ENCODE results near the gene WDR88.

WDR88 gene

DNA sequence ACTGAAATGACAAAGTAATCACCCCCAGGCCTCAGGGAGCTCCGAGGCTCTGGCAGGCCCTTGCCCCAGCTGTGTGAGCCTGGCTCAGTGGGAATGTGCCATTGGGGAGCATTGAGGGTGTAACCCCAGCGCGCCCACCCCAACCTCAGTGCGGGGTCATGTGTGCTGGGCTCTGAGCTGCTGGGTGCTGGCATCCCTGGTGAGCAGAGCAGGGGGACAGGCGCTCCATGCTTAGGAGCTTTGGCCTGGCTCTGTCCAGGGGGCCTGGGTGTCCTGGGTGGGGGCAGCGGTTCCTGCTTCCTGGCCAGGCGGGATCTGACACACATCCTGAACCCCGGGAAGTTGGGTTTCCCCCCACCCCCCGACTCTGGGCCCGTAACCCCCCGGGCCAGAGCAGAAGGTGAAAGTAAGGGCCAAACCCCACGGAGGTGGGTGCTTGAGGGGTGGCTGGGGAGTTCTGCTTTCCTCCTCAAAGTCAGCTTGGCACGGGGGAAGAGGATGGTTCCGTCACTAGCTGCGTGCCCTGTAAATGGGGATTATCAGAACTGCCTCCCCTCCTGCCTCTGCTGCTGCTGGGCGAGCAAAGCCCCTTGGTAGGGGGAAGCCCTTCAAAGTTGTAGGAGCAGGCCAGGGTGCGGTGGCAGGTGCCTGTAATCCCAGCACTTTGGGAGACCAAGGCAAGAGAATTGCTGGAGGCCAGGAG lies 63.9 kb downstream of the WDR88 start:
- no peak for DNase-seq (ENCODE audit: low read depth, low spot score)
- H3K4me3 ChIP-seq (ENCODE audit: low read depth, low read length): peak overlapping the region; percentile 49
- in situ Hi-C loops (cut with HindIII; ENCODE audit: low sequenced_read_pairs): no loop called here
- TF ChIP-seq, protein P1, sequence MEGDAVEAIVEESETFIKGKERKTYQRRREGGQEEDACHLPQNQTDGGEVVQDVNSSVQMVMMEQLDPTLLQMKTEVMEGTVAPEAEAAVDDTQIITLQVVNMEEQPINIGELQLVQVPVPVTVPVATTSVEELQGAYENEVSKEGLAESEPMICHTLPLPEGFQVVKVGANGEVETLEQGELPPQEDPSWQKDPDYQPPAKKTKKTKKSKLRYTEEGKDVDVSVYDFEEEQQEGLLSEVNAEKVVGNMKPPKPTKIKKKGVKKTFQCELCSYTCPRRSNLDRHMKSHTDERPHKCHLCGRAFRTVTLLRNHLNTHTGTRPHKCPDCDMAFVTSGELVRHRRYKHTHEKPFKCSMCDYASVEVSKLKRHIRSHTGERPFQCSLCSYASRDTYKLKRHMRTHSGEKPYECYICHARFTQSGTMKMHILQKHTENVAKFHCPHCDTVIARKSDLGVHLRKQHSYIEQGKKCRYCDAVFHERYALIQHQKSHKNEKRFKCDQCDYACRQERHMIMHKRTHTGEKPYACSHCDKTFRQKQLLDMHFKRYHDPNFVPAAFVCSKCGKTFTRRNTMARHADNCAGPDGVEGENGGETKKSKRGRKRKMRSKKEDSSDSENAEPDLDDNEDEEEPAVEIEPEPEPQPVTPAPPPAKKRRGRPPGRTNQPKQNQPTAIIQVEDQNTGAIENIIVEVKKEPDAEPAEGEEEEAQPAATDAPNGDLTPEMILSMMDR (IDR thresholded peaks at IDR 0.05; ENCODE audit: low read depth, low read length): no peak

DNA sequence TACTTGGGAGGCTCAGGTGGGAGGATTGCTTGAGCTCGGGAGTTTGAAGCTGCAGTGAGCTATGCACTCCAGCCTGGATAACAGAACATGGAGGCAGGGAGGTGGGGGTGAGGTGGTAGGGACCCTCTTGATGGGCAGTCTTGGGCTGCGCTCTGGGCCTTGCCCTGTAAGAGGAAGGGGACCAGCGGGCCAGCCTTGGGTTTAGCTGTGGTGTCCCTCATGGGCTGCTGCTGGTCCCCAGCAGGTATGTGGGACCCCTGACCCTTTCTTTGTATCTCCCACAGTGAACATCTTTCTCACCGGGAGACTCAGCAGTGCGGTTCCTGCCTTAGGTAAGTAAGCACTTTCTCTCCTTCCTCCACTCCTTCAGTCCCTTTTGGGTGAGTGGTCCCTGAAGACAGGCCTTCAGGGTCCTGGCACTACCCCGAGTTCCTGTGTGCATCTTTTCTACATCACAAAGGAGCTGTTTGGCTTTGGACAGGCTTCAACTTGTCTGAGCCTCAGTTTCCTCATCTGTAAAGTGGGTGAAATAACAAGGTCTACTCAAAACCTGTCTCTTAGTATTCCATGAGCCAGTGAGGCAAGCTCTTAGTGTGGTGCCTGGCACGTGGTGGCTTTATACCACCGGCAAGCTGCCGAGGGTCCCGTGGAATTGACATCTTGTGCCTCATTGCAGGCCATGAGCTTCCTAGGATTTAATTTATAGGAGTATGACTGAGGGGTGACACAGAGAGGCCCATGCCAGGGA lies 64.7 kb downstream of the WDR88 start:
- TF ChIP-seq, protein P1 (IDR thresholded peaks at IDR 0.05; ENCODE audit: low read depth, low read length): no peak
- H3K4me3 ChIP-seq (ENCODE audit: low read depth, low read length): no peak overlapping the region
- DNase-seq (ENCODE audit: low read depth, low spot score): no peak
- in situ Hi-C loops (cut with HindIII; ENCODE audit: low sequenced_read_pairs): no loop called here

DNA sequence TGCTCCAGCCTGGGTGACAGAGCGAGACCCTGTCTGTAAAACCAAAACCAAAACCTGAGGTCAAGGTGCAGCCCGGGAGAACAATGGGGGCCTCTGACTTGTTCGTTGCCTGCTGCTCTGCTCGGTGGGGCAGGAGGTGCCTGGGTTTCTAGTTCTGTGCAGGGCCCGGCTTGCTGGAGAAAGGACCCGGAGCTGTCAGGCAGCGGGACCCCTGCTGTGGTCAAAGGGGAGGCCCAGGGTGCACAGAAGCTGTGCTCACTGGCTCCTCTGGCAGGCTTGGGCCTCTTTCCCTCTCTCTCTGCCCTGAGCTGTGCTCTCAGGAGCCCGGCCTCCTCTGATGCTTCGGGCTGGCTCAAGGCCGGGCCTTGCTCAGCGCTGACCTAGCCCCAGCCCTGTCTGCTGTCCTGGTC lies 65.7 kb downstream of the WDR88 start:
- no peak for DNase-seq (ENCODE audit: low read depth, low spot score)
- H3K4me3 ChIP-seq (ENCODE audit: low read depth, low read length): no peak overlapping the region
- TF ChIP-seq, protein P1 (IDR thresholded peaks at IDR 0.05; ENCODE audit: low read depth, low read length): no peak
- in situ Hi-C loops (cut with HindIII; ENCODE audit: low sequenced_read_pairs): no loop called here

DNA sequence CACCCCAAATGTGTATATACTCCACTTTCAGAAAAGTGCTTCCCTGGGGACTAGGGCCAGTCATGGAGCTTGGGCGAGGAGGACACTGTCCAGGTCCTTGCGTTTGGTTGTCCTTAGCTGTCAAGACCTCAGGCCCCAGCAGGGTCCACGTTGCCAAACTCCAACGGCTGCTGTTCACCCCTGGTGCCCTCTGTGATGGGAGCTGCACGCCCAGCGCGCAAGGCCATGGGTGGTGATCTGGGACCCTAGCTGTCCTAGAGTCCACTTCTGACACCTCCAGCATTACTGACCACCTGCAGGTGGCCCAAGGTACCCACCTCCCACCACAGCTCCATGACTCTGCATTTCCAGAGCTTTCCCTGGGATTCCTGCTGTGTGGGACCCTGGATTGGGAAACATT lies 66.3 kb downstream of the WDR88 start:
- H3K4me3 ChIP-seq (ENCODE audit: low read depth, low read length): no peak overlapping the region
- in situ Hi-C loops (cut with HindIII; ENCODE audit: low sequenced_read_pairs): no loop called here
- DNase-seq (ENCODE audit: low read depth, low spot score): no peak
- TF ChIP-seq, protein P1 (IDR thresholded peaks at IDR 0.05; ENCODE audit: low read depth, low read length): no peak

DNA sequence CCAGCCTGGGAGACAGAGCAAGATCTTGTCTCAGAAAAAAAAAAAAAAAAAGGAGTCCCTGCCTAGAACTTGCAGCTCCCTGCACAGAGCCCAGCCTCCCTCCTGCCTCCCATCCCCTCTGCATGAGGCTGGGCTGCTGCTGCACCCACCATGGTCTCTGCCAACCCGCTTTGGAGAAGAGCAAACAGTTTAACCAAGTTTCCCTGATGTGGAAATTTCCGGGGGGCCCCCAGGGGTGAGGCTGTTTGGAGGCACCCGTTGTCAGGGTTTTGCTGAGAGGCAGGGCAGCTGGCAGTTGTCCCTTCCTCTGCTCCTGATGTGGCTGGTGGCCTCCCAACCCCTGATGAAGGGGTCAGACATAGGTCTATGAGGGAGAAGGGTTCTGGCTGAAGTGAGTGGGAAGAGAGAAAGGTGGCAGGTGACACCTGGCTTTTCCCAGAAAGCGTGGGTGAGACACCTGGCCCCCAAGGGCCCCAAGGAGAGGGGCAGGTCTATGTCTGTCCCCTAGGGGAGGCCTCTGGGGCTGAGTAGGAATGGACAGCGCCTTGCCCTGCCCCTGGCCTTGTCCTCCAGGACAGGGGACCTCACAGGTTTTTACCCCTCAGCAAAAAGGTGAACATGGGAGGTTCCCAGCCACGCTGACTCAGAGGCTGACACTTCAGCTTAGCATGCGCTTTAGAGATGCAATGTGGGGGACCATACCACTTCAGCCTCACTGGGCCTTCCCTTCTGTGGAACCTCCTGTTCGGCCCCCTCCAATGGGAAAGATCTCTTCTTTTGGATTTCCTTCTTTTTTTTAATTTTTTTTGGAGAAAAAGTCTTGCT lies 67.7 kb downstream of the WDR88 start:
- TF ChIP-seq, protein P1 (IDR thresholded peaks at IDR 0.05; ENCODE audit: low read depth, low read length): no peak
- in situ Hi-C loops (cut with HindIII; ENCODE audit: low sequenced_read_pairs): no loop called here
- no peak for DNase-seq (ENCODE audit: low read depth, low spot score)
- H3K4me3 ChIP-seq (ENCODE audit: low read depth, low read length): no peak overlapping the region

DNA sequence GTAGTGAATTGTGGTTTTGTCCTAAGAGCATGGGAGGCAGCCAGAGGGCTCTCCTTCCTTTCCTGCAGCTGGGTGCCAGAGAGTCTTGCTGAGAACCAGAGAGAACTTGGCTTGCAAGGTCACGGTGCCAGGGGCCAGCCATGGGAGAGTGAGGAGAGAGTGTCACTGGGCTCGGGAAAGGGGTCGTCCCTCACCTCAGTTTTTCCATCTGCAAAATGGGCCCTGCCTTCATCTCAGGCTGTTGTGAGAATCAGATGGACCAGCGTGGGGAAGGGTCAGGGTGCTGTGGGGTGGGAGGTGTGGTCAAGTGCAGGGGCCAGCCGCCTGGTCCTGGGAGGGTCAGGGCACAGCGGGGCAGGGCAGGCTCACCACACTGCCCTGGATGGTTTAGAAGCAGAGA lies 69.6 kb downstream of the WDR88 start:
- no peak for DNase-seq (ENCODE audit: low read depth, low spot score)
- TF ChIP-seq, protein P1 (IDR thresholded peaks at IDR 0.05; ENCODE audit: low read depth, low read length): no peak
- no peak overlapping the region for H3K4me3 ChIP-seq (ENCODE audit: low read depth, low read length)
- in situ Hi-C loops (cut with HindIII; ENCODE audit: low sequenced_read_pairs): no loop called here
